Subcutaneous abdominal adipose tissue (tissue), 5 donors: ENCODE measurements around the gene FERMT3.
"Not testable (repeated sequence)": the region's sequence is repeated elsewhere in the genome, so short reads cannot be mapped to it uniquely, and the experiment has no call there.

Experiments used
- H3K27ac ChIP-seq: one replicate; pipeline ENCODE4 v1.7.0; 2013; ENCODE audit warnings: low read depth, mild to moderate bottlenecking, inconsistent platforms, low read length, moderate library complexity
- H3K27me3 ChIP-seq, 5 donors: one replicate each; pipeline ENCODE4 v1.7.0; 2013; ENCODE audit warnings: low read length in 5 of 5, inconsistent platforms in 1 of 5; ENCODE audit not compliant: control insufficient read depth in 5 of 5, insufficient read depth in 4 of 5
- H3K36me3 ChIP-seq, 5 donors: one replicate each; pipeline ENCODE4 v1.7.0; 2013; ENCODE audit warnings: low read length in 5 of 5; ENCODE audit not compliant: control insufficient read depth in 5 of 5, insufficient read depth in 5 of 5
- H3K4me1 ChIP-seq, 5 donors: one replicate each; pipeline ENCODE4 v1.7.0; 2013; ENCODE audit warnings: low read length in 5 of 5, mild to moderate bottlenecking in 3 of 5, moderate library complexity in 1 of 5; ENCODE audit not compliant: control insufficient read depth in 5 of 5, insufficient read depth in 5 of 5
- H3K4me3 ChIP-seq, 5 donors: one replicate each; pipeline ENCODE4 v1.7.0; 2013; ENCODE audit warnings: low read length in 5 of 5, low read depth in 1 of 5
- H3K9ac ChIP-seq, 5 donors: one replicate each; pipeline ENCODE4 v1.7.0; 2013; ENCODE audit warnings: low read length in 5 of 5, mild to moderate bottlenecking in 4 of 5, moderate library complexity in 3 of 5
- H3K9me3 ChIP-seq, 5 donors: one replicate each; pipeline ENCODE4 v1.7.0; 2013; ENCODE audit warnings: low read length in 5 of 5; ENCODE audit not compliant: control insufficient read depth in 5 of 5
- donor health status: healthy.
- donor health status: healthy.
- donor health status: healthy.
- donor health status: healthy.
- donor health status: healthy.

Gene FERMT3

DNA sequence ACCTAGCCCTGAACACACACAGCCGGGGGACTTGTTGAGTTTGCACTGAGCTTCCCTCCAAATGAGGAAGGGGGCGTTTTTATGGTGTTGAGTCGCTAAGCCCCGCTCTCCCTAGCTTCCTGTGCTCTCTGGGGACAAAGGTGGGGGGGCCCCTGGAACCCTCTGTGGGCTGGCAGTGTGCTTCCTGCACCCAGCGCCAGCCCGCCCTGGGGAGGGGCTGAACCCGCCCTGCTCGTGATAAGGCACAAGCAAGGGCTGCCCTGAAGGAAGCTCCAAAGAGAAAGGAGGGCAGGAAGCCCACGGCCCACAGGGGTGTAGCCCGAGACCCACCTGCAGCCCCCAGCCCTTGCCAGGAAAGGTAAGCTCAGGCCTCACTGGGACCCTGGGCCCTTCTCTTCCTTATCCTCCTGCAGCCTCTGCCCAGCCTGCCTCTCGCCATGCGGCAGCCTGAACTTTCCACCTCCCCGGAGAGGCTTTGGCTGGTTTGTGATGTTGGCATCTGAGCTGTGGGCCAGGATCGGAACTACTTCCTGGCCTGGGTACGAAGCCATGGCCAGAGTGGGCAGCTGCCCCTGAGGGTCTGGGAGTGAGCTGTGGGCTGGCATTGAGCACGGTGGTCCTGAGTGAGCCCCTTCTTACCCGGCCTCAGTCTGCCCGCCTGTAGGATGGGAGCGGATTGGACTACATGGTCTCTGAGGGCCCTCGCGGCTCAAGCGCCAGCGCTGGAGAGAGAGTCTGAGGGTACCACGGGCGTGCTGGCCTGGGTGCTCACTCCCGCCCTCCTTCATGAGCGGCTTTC is at the start of gene FERMT3:
Gene FERMT3 (plus strand): TSS at position 265 of the 799 bp plus-strand sequence. CDS start 644 bp downstream, outside the sequence.
- Histone ChIP-seq H3K36me3 (peaks cover 2 to 47% (median 31%) of the 10 kb centered on the region in 5 donors), H3K4me3 (peak within 1 kb of the TSS; percentile 59 to 67 (median 63)), H3K4me1 (peaks cover 0 to 47% (median 32%) of the 10 kb centered on the region in 5 donors), H3K9ac (peak within 1 kb of the TSS in 4 of 5 donors; percentile 72 to 85 (median 79)), H3K27me3 (no peaks in the 10 kb centered on the region), H3K9me3 (no peaks in the 10 kb centered on the region), H3K27ac (peak within 1 kb of the TSS; percentile 75)

DNA sequence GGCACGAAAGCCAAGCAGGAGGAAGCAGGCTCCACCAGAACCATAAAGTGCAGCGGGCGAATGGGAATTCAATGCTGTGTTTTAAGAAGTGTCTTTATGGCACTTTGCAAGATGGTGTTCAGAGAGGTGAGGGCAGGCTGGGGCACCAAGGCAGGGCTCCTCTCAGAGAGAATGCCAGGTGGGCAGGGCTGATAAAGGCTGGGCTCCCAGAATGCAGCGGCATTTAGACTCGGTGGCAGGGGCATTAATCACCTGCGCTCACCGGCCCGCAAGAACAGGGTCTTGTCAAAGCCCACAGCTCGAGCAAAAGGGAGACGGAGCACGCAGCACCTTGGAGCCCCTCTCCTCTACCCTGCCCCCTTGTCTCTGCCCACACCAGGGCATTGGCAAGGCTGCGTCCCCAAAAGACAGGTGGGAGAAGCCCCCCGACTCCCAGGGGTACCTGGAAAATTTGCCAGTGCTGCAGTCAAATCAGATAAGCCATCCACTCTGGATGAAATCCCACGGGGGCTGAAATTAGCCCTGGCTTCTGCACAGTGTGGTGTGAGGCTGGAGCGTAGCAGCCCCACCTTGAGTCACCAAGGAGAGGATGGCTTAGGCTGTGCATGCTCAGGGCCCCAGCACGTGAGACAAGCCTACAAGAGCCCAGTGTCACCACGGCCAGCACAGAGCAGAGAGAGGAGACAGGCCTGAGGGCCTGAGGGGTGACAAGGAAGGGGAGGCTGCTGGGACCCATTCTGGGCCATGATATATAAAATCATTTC is 48.7 kb upstream of the FERMT3 start:
- Histone ChIP-seq H3K4me1 (peaks cover 0 to 3% (median 2%) of the 10 kb centered on the region in 5 donors), H3K27ac (no peak overlapping the region), H3K4me3 (no peak overlapping the region), H3K27me3 (no peaks in the 10 kb centered on the region), H3K9ac (no peak overlapping the region), H3K9me3 (no peaks in the 10 kb centered on the region), H3K36me3 (peaks cover 0 to 7% (median 0%) of the 10 kb centered on the region in 5 donors)

DNA sequence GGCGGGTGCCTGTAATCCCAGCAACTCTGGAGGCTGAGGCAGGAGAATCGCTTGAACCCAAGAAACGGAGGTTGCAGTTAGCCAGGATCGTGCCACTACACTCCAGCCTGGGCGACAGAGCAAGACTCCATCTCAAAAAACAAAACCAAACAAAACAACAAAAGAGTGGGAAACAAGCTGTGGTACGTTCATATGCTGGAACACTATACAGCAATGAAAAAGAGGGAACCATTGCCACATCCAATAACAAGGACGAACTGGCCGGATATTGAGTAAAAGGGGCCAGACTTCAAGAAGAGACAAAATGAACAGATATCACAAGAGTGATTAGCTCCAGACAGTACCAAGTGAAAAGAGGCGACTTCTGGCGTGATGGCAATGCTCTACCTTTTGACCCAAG is 45.5 kb upstream of the FERMT3 start:
- no peaks in the 10 kb centered on the region for H3K27me3 ChIP-seq
- H3K27ac ChIP-seq = no peak overlapping the region
- H3K9me3 ChIP-seq = no peaks in the 10 kb centered on the region
- H3K4me3 ChIP-seq = no peak overlapping the region
- H3K36me3 ChIP-seq = peaks cover 0 to 7% (median 0%) of the 10 kb centered on the region in 5 donors
- peaks cover 3 to 18% (median 15%) of the 10 kb centered on the region in 5 donors for H3K4me1 ChIP-seq
- H3K9ac ChIP-seq = no peak overlapping the region

DNA sequence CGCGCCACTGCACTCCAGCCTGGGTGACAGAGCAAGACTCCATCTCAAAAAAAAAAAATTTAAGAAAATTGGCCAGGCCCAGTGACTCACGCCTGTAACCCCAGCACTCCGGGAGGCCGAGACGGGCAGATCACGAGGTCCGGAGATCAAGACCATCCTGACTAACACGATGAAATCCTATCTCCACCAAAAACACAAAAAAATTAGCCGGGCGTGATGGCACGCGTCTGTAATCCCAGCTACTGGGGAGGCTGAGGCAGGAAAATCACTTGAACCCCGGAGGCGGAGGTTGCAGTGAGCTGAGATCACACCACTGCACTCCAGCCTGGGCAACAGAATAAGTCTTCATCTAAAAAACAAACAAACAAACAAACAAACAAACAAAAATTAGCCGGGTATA is 43.8 kb upstream of the FERMT3 start:
- not testable (repeated sequence) for H3K4me3 ChIP-seq, H3K36me3 ChIP-seq, H3K27ac ChIP-seq, H3K27me3 ChIP-seq, H3K9ac ChIP-seq, H3K9me3 ChIP-seq
- peaks cover 3 to 24% (median 20%) of the 10 kb centered on the region in 5 donors for H3K4me1 ChIP-seq

DNA sequence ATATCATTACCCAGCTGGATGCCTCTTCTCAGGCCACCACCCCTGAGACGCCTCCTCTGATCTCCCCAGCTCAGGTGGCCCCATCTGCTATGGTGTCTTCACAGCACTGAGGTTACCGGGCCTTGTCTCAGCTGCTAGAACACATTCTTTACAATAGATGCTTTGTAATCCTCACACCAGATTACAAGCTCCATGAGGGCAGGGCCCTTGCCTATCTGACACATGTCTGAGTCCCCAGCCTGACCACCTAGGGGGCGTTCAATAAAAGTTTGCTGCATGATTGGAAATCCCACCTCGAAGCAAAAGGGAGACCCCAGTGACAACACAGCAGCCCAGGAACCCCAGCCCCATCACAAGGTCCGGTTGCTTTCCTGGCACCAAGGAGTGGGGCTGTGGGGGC is 42.6 kb upstream of the FERMT3 start:
- Histone ChIP-seq H3K4me1 (peaks cover 3 to 24% (median 20%) of the 10 kb centered on the region in 5 donors), H3K27me3 (no peaks in the 10 kb centered on the region), H3K4me3 (no peak overlapping the region), H3K36me3 (peaks cover 0 to 4% (median 0%) of the 10 kb centered on the region in 5 donors), H3K27ac (no peak overlapping the region), H3K9me3 (no peaks in the 10 kb centered on the region), H3K9ac (no peak overlapping the region)

DNA sequence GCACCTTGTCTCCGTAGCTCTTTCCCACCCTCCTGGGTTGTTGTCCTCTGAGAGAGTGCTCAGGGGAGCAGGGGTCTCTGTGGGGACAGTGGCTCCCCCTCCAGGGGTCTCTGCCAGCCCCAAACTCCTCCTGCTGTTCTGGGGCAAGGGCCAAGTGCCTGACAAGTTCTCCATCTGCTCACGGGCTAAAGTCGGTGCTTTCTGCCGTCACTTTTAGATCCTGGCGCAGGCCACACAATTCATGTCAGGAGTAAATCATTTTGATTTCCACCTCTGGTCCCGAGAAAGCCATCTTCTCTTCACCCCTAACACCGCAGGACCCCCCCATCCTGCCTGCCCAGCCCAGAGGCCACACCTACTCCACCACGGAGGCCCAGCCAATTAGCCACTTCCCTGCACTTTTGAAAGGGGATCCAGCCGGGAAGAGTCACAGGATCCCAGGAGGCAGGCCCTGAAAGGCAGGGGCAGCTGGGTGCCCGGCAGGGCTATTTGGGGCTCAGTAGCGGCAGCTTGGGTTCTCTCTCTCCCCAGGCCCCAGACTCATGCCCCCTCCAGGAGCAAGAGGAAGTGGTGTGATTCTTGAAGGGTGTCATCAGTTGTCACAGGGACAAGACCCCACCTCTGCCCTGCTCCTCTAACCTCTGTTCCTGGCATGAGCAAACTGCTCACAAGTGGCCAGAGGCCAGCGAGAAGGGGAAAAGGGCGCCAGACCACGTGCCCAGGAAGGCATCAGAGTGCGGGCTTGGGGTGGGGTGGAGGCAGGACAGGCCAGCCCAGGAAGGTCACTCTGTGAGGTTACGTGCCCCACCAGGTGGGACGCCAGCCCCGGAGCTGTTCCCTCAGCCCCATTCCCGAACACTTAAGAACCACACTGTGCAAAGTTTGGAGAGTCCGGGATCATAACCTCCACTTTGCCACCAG is 41.9 kb upstream of the FERMT3 start:
- Histone ChIP-seq H3K4me1 (peaks cover 3 to 24% (median 20%) of the 10 kb centered on the region in 5 donors), H3K9ac (peak overlapping the region in 4 of 5 donors; percentile 2 to 81 (median 56)), H3K4me3 (peak overlapping the region; percentile 65 to 80 (median 74)), H3K36me3 (peaks cover 0 to 4% (median 0%) of the 10 kb centered on the region in 5 donors), H3K9me3 (no peaks in the 10 kb centered on the region), H3K27ac (no peak overlapping the region), H3K27me3 (no peaks in the 10 kb centered on the region)

DNA sequence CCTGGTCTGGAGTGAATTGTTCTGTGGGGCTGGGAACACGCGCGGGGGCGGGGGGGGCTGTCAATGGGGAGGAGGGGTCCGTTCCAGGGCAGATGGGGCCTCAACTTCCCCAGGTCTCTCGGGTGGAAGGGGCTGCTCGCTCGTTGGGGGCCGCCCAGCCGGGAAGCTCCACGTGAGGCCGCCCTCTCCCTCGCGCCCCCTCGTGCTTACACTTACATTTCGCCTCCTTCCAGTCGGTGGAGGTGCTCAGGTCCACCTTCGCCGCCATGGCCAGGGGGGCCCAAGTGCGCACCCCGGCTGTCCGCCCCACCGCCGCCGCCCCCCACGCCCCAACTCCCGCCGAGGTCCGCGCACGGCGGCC is 41.1 kb upstream of the FERMT3 start:
- H3K27me3 ChIP-seq = no peaks in the 10 kb centered on the region
- peaks cover 3 to 24% (median 20%) of the 10 kb centered on the region in 5 donors for H3K4me1 ChIP-seq
- H3K9ac ChIP-seq = peak overlapping the region in 4 of 5 donors; percentile 63 to 81 (median 78)

DNA sequence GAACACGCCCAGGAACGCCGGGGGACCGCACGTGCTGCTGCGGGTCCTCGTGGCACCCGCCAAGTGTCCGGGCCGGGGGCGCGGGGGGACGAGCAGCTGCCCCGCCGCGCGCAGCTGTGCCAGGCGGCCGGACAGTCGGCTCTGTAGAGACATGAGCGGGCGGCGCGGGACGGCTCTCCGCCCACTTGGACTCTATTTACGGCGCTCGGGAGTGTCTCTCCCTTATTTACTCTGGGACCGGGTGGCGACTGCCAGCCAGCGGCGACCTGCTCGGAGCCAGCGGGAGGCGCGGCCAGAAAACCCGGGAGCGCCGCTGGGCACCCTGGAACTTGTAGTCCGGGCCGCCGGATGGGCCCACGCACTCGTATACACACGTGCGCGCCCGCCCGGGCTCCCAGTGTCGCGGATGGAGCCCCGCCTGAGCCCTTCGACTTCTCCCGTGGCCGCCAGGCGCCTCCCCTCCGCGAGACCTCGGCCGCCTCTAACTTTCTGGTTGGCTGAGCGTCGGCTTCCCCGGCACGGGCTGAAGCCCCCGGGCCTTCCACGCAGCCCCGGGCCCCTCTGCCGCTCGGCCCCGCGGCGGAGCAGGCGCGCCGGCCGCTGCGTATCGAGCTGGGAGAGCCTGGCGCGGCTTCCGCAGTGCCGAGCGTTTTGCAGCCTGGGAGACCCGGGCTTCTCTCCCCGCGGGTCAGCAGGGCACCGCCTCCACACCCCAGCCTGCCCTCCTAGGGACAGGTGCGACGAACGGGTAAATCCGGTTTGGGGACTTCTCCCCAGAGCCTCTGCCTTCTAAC is 40.5 kb upstream of the FERMT3 start, which contains the start of gene MACROD1:
Gene MACROD1 (minus strand): TSS at position 272 of the 794 bp plus-strand sequence. CDS start 119 bp downstream, at position 153.
- no peaks in the 10 kb centered on the region for H3K27me3 ChIP-seq
- H3K36me3 ChIP-seq = peaks cover 0 to 4% (median 0%) of the 10 kb centered on the region in 5 donors
- no peak within 1 kb of the TSS for H3K27ac ChIP-seq
- H3K9me3 ChIP-seq = no peaks in the 10 kb centered on the region
- H3K9ac ChIP-seq = peak within 1 kb of the TSS in 4 of 5 donors; percentile 63 to 81 (median 78)
- H3K4me3 ChIP-seq = peak within 1 kb of the TSS; percentile 65 to 80 (median 74)
- peaks cover 3 to 24% (median 20%) of the 10 kb centered on the region in 5 donors for H3K4me1 ChIP-seq

More for the DNA sequence above, 41.1 kb upstream of the FERMT3 start:
- peak overlapping the region; percentile 65 to 80 (median 74) for H3K4me3 ChIP-seq
- H3K27ac ChIP-seq = no peak overlapping the region
- H3K9me3 ChIP-seq = no peaks in the 10 kb centered on the region
- peaks cover 0 to 4% (median 0%) of the 10 kb centered on the region in 5 donors for H3K36me3 ChIP-seq

DNA sequence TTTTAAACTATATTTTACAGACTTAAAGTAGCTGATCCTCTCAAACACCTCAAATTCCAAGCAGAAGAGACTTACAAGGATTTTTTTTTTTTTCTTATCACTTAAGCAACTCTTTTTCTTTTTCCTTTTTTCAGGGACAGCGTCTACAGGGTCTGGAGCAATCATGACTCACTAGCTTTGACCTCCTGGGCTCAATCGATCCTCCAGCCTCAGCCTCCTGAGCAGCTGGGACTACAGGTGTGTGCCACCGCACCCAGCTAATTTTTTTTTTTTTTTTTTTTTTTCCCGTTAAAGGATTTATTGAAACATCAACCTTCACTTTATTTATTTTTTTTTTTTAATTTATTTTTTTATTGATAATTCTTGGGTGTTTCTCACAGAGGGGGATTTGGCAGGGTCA is 36.1 kb upstream of the FERMT3 start:
- H3K9me3 ChIP-seq = peaks cover 0 to 4% (median 0%) of the 10 kb centered on the region in 5 donors
- H3K27me3 ChIP-seq = no peaks in the 10 kb centered on the region
- no peaks in the 10 kb centered on the region for H3K36me3 ChIP-seq
- H3K27ac ChIP-seq = no peak overlapping the region
- H3K4me3 ChIP-seq = no peak overlapping the region
- H3K9ac ChIP-seq = no peak overlapping the region
- peaks cover 0 to 12% (median 8%) of the 10 kb centered on the region in 5 donors for H3K4me1 ChIP-seq
